ENCODE data around the gene TMEM119. TPM values are rescaled to one million over a fixed set of nuclear protein-coding genes. Genes with fewer than 3 reads are reported as not detected.

Gene TMEM119
- total and polyA plus RNA-seq, 9 of the 15 experiments (the other 6 are each of a cell fraction or from before 2014, with no cell fraction given), result 0.18 TPM; not detected in 8

GRCh38 chr12:108560752-108561719, 36.8 kb downstream of the TMEM119 start, which contains the start of gene SART3 (continued):
- TF ChIP-seq AFF4 (CRISPR knock-in tag; IDR thresholded peaks at IDR 0.05) (0 out of 2 replicates have a peak, but pooled peaks have one; percentile 53), ARNT (IDR thresholded peaks at IDR 0.05) (no peak), JUN (IDR thresholded peaks at IDR 0.05; ENCODE audit: borderline replicate concordance, low read depth, low read length) (peak; percentile 10; the same call in 1 of the 2 replicates), JUN (CRISPR knock-in tag; IDR thresholded peaks at IDR 0.05; ENCODE audit: borderline replicate concordance) (no peak; the same call in 1 of the 2 replicates), NCOA2 (IDR thresholded peaks at IDR 0.05; ENCODE audit: partially characterized antibody in 2 of 2) (peak in 1 of 2 experiments; percentile 98), THAP12 (CRISPR knock-in tag; IDR thresholded peaks at IDR 0.05) (no peak), POLR2A (conservative IDR thresholded peaks at IDR 0.05) (peak; percentile 91), DIDO1 (tag; IDR thresholded peaks at IDR 0.05; ENCODE audit: low read depth) (peak; percentile 80), GABPB1 (CRISPR knock-in tag; IDR thresholded peaks at IDR 0.05) (peak; percentile 85), ZNF639 (CRISPR knock-in tag; conservative IDR thresholded peaks at IDR 0.05 in 1 of 2, IDR thresholded peaks at IDR 0.05 in 1 of 2) (peak in 1 of 2 experiments; percentile 73; a peak in 2 of 4 replicates), MNT (conservative IDR thresholded peaks at IDR 0.05) (peak; percentile 73 to 84), SETDB1 (IDR thresholded peaks at IDR 0.05; ENCODE audit: low read length) (no peak), TEAD4 (IDR thresholded peaks at IDR 0.05; ENCODE audit: low read length) (peak; percentile 66), TEAD4 (CRISPR knock-in tag; IDR thresholded peaks at IDR 0.05; ENCODE audit: borderline replicate concordance) (no peak)
